GM12878 (cell line): ENCODE measurements around the gene PIGU. TPM values are rescaled to one million over a fixed set of nuclear protein-coding genes. Genes with fewer than 3 reads are reported as not detected.

Experiments
- ATAC-seq: fragments of 200-7000 bp; cut with Tn5 transposase; 3 replicates; pipeline ENCODE4 v1.9.1; 2020; ENCODE audit warnings: mild to moderate bottlenecking, moderate library complexity
- BruUV-seq: library from RNA; stranded (reverse); fragments of 400-500 nt; replicated peaks from 2 replicates; lab custom pipeline; 2021; lab: Mats Ljungman, UMichigan
- CTCF ChIA-PET: fragments of 300-600 bp; sonication (Branson Sonifier 250); formaldehyde crosslinking; extraction: SDS; loops from one replicate; lab custom pipeline; 2021; ENCODE audit warnings: inconsistent platforms; lab: Yijun Ruan, JAX
- POLR2A ChIA-PET: fragments of 350-600 bp; formaldehyde crosslinking; extraction: SDS; loops from one replicate; lab custom pipeline; 2021; ENCODE audit warnings: inconsistent platforms; lab: Charles Lee
- RAD21 ChIA-PET: fragments of 300-600 bp; sonication (Branson Sonifier 250); formaldehyde crosslinking; loops from one replicate; lab custom pipeline; 2023; ENCODE audit warnings: antibody characterized with exemption; ENCODE audit not compliant: unreplicated experiment; lab: Charles Lee
- SMC1A ChIA-PET: fragments of 300-600 bp; sonication (Branson Sonifier 250); formaldehyde crosslinking; loops from one replicate; lab custom pipeline; 2023; ENCODE audit not compliant: unreplicated experiment, uncharacterized antibody; lab: Charles Lee
- DNase-seq: peaks from one replicate; pipeline ENCODE4 v3.0.0-alpha.2; 2011; ENCODE audit warnings: low read depth, low spot score
- FAIRE-seq: peaks from 3 replicates; lab custom pipeline; 2011; peaks lifted over from hg19 to GRCh38; lab: Jason Lieb, UNC
- H2AFZ ChIP-seq: 2 replicates; pipeline ENCODE4 v1.6.0; 2011; ENCODE audit warnings: low read depth, low read length, control low read depth; ENCODE audit not compliant: control insufficient read depth
- H3K27ac ChIP-seq: 2 replicates; pipeline ENCODE4 v1.5.1; 2011; ENCODE audit warnings: control low read depth; ENCODE audit not compliant: control insufficient read depth, insufficient read depth
- H3K27me3 ChIP-seq, 2 experiments: replicated peaks in 1 of 2; 2 replicates each; pipeline versions ENCODE4 v1.6.0 to v1.6.1; 2011; ENCODE audit warnings: low read length in 1 of 2; ENCODE audit not compliant: control insufficient read depth in 2 of 2, insufficient read depth in 2 of 2
- H3K36me3 ChIP-seq, 2 experiments: 2 replicates each; pipeline ENCODE4 v1.5.1; 2011; ENCODE audit warnings: low read length in 1 of 2; ENCODE audit not compliant: control insufficient read depth in 2 of 2, insufficient read depth in 2 of 2
- H3K4me1 ChIP-seq: 2 replicates; pipeline ENCODE4 v1.6.1; 2011; ENCODE audit warnings: mild to moderate bottlenecking, low read length, moderate library complexity, mixed read lengths; ENCODE audit not compliant: control insufficient read depth, insufficient read depth
- H3K4me2 ChIP-seq: 2 replicates; pipeline ENCODE4 v1.6.0; 2011; ENCODE audit warnings: control low read depth; ENCODE audit not compliant: control insufficient read depth, insufficient read depth
- H3K4me3 ChIP-seq: fragments of 200-600 bp; sonication (generic); 2 replicates; pipeline ENCODE4 v1.5.1; 2016
- H3K79me2 ChIP-seq: 2 replicates; pipeline ENCODE4 v1.6.0; 2011; ENCODE audit warnings: low read length; ENCODE audit not compliant: control insufficient read depth, insufficient read depth
- H3K9ac ChIP-seq: 2 replicates; pipeline ENCODE4 v1.8.0; 2011; ENCODE audit warnings: low read length, control low read depth, mixed read lengths; ENCODE audit not compliant: control insufficient read depth, insufficient read depth
- H3K9me3 ChIP-seq: replicated peaks from 3 replicates; pipeline ENCODE4 v1.5.1; 2011; ENCODE audit warnings: mild to moderate bottlenecking, low read length; ENCODE audit not compliant: control insufficient read depth, insufficient read depth
- H4K20me1 ChIP-seq: 2 replicates; pipeline ENCODE4 v1.6.0; 2011; ENCODE audit not compliant: control insufficient read depth, insufficient read depth
- ATF7 ChIP-seq: fragments of 450-650 bp; IDR thresholded peaks from 2 replicates; pipeline ENCODE4 v1.6.1; 2016; ENCODE audit warnings: low read depth, mild to moderate bottlenecking
- E4F1 ChIP-seq: fragments of 450-650 bp; IDR thresholded peaks from 2 replicates; pipeline ENCODE4 v1.6.1; 2018; ENCODE audit warnings: borderline replicate concordance, mild to moderate bottlenecking; ENCODE audit not compliant: partially characterized antibody
- IKZF1 ChIP-seq: fragments of 450-650 bp; conservative IDR thresholded peaks from 2 replicates; pipeline ENCODE4 v1.6.1; 2017; ENCODE audit warnings: antibody characterized with exemption, mild to moderate bottlenecking
- IRF5 ChIP-seq: fragments of 450-650 bp; IDR thresholded peaks from 2 replicates; pipeline ENCODE4 v1.6.1; 2017; ENCODE audit warnings: borderline replicate concordance
- MEF2A ChIP-seq: IDR thresholded peaks from 2 replicates; pipeline ENCODE4 v1.6.1; 2011; ENCODE audit warnings: low read depth, mild to moderate bottlenecking, low read length, moderate library complexity; ENCODE audit not compliant: insufficient read depth
- NBN ChIP-seq: fragments of 450-650 bp; IDR thresholded peaks from 2 replicates; pipeline ENCODE4 v1.6.1; 2016
- NFXL1 ChIP-seq: fragments of 450-650 bp; IDR thresholded peaks from 2 replicates; pipeline ENCODE4 v1.6.1; 2017; ENCODE audit warnings: antibody characterized with exemption, mild to moderate bottlenecking, borderline replicate concordance
- NRF1 ChIP-seq: conservative IDR thresholded peaks from 2 replicates; pipeline ENCODE4 v1.6.1; 2011; ENCODE audit warnings: mild to moderate bottlenecking, low read depth, low read length, improper control_type of control experiment
- SPI1 ChIP-seq: IDR thresholded peaks from 2 replicates; pipeline ENCODE4 v1.6.1; 2011; ENCODE audit warnings: low read depth, mild to moderate bottlenecking, low read length, moderate library complexity, borderline replicate concordance; ENCODE audit not compliant: insufficient read depth
- SUPT20H ChIP-seq: IDR thresholded peaks from 2 replicates; pipeline ENCODE4 v1.6.1; 2011; ENCODE audit warnings: low read depth, mild to moderate bottlenecking, low read length, moderate library complexity, borderline replicate concordance; ENCODE audit not compliant: control insufficient read depth
- USF2 ChIP-seq: IDR thresholded peaks from 2 replicates; pipeline ENCODE4 v1.6.1; 2011; ENCODE audit warnings: low read depth, low read length, improper control_type of control experiment, borderline replicate concordance
- ZNF207 ChIP-seq: fragments of 450-650 bp; IDR thresholded peaks from 2 replicates; pipeline ENCODE4 v1.6.1; 2014; ENCODE audit warnings: antibody characterized with exemption, mild to moderate bottlenecking, borderline replicate concordance
- ZNF622 ChIP-seq: fragments of 450-650 bp; IDR thresholded peaks from 2 replicates; pipeline ENCODE4 v1.6.1; 2017; ENCODE audit warnings: mild to moderate bottlenecking, inconsistent platforms
- WGBS: methylation state at CpG from one replicate; pipeline ENCODE4 v1.1.6; 2016; ENCODE audit warnings: low lambda C conversion rate; ENCODE audit not compliant: insufficient replicate concordance, insufficient coverage; ENCODE audit errors: missing lambda C conversion rate; 5-methylcytosine and 5-hydroxymethylcytosine counted together
- in situ Hi-C: fragments of 300-500 bp; cut with MboI; formaldehyde crosslinking; loops from 9 replicates; pipeline ENCODE4 v1.14.3; 2018; ENCODE audit warnings: mixed read lengths
- intact Hi-C: fragments of 100-400 bp; cut with micrococcal nuclease; formaldehyde crosslinking; loops from one replicate; pipeline ENCODE4 v1.14.2; 2022; ENCODE audit not compliant: unreplicated experiment
- polyA plus RNA-seq, 11 experiments: library from polyadenylated mRNA; depleted of rRNA in 4 of 11; unstranded in 6 of 11; stranded (reverse) in 5 of 11; fragments of >200 nt; fragmentation: Nextera tagmentation in 4 of 11; fragmentation: Illumina TruSeq in 1 of 11; extraction: Ambion mirVana in 4 of 11; extraction: Trizol in 1 of 11; gene quantifications; 1 replicate in 1 of 11; 2 replicates in 10 of 11; pipeline versions ENCODE4 v1.2.1 to v1.2.3, GENCODE V29; 2011 to 2016; ENCODE audit warnings: inconsistent platforms in 2 of 11, missing spikeins in 2 of 11, low read depth in 1 of 11
- total RNA-seq, 4 experiments: library from RNA; depleted of rRNA in 3 of 4; stranded (reverse); fragments of >200 nt in 3 of 4; fragmentation: Illumina TruSeq in 1 of 4; extraction: Trizol in 1 of 4; gene quantifications; 2 replicates each; pipeline versions ENCODE4 v1.2.1 to v1.2.3, GENCODE V29; 2013 to 2021

Gene PIGU
- total and polyA plus RNA-seq, 10 of the 15 experiments (the other 5 are each of a cell fraction or from before 2014, with no cell fraction given): 4.1 to 88.2 (median 25.0) TPM

- no peak for TF ChIP-seq USF2
- TF ChIP-seq IKZF1: no peak
- TF ChIP-seq SPI1: no peak
- TF ChIP-seq ATF7: no peak
- no peak for TF ChIP-seq NFXL1
- TF ChIP-seq ZNF622: no peak
Observed at GRCh38 chr20:34600892-34601653, 75.8 kb downstream of the PIGU start (continued).

GRCh38 chr20:34595377-34596184 is 81.3 kb downstream of the PIGU start:
- WGBS: 87% methylated on average over 9 of the region's 9 CpGs

More at GRCh38 chr20:34595377-34596184, 81.3 kb downstream of the PIGU start:
- FAIRE-seq (no peak), DNase-seq (no peak), ATAC-seq (no peak)
- intact Hi-C loops (no loop called here), in situ Hi-C loops (no loop called here)
- CTCF ChIA-PET: no interaction called here
- Histone ChIP-seq H4K20me1 (no peaks in the 10 kb centered on the region), H3K36me3 (no peaks in the 10 kb centered on the region), H3K27me3 (no peaks in the 10 kb centered on the region), H2AFZ (no peak overlapping the region), H3K9me3 (no peaks in the 10 kb centered on the region), H3K9ac (no peak overlapping the region), H3K27ac (no peak overlapping the region), H3K4me3 (no peak overlapping the region), H3K4me2 (no peak overlapping the region), H3K79me2 (no peaks in the 10 kb centered on the region), H3K4me1 (no peaks in the 10 kb centered on the region; the same call in 1 of the 2 replicates)
- no peak for TF ChIP-seq E4F1
- no peak for TF ChIP-seq ZNF207
- TF ChIP-seq NRF1: no peak
- no peak for TF ChIP-seq NBN
- TF ChIP-seq IKZF1: no peak
- no peak for TF ChIP-seq SUPT20H
- TF ChIP-seq MEF2A: no peak
- no peak for TF ChIP-seq IRF5
- RAD21 ChIA-PET: no interaction called here
- POLR2A ChIA-PET: no interaction called here
- SMC1A ChIA-PET: no interaction called here
- BruUV-seq: no TSS peak
